22Rv1 (cell line): ENCODE measurements around the gene CHST15.

Source experiments
- CTCF ChIP-seq: fragments of 450-650 bp; IDR thresholded peaks from 2 replicates; pipeline ENCODE4 v1.5.1; 2017; ENCODE audit warnings: mild to moderate bottlenecking
- ZFX ChIP-seq: fragments of 450-650 bp; IDR thresholded peaks from 2 replicates; pipeline ENCODE4 v1.6.1; 2017; ENCODE audit warnings: antibody characterized with exemption, borderline replicate concordance

- TF ChIP-seq CTCF, result no peak
- no peak for TF ChIP-seq ZFX
Observed at GRCh38 chr10:124098575-124098974, 5.2 kb upstream of the CHST15 start.
